Stomach (tissue), 4 donors: Measurements from ENCODE around the gene CLGN.

ENCODE experiments used
- CTCF ChIP-seq, 7 experiments: fragments of 450-650 bp in 4 of 7; fragments of 200-600 bp in 3 of 7; sonication (generic) in 3 of 7; IDR thresholded peaks; one replicate each; pipeline ENCODE4 v1.5.1; 2016 to 2019; ENCODE audit warnings: antibody characterized with exemption in 7 of 7, control low read depth in 2 of 7, mild to moderate bottlenecking in 1 of 7
- EP300 ChIP-seq: sonication (generic); formaldehyde crosslinking; IDR thresholded peaks from one replicate; pipeline ENCODE4 v1.6.1; 2017; ENCODE audit warnings: antibody characterized with exemption
- POLR2AphosphoS5 ChIP-seq, 3 donors: sonication (generic); formaldehyde crosslinking; IDR thresholded peaks; one replicate each; pipeline ENCODE4 v1.6.1; 2016; ENCODE audit warnings: antibody characterized with exemption in 3 of 3

- TF ChIP-seq CTCF (IDR thresholded peaks at IDR 0.05) (no peak), POLR2AphosphoS5 (IDR thresholded peaks at IDR 0.05) (no peak), EP300 (no peak)
These were observed 69.6 kb downstream of the CLGN start for GRCh38 chr4:140357868-140358267.
